ENCODE results near the gene FDX2. TPM values are rescaled to one million over a fixed set of nuclear protein-coding genes. Genes with fewer than 3 reads are reported as not detected.

FDX2 gene
- total and polyA plus RNA-seq, 2 experiments from 2014 or later: 24.9 to 49.3 TPM

DNA sequence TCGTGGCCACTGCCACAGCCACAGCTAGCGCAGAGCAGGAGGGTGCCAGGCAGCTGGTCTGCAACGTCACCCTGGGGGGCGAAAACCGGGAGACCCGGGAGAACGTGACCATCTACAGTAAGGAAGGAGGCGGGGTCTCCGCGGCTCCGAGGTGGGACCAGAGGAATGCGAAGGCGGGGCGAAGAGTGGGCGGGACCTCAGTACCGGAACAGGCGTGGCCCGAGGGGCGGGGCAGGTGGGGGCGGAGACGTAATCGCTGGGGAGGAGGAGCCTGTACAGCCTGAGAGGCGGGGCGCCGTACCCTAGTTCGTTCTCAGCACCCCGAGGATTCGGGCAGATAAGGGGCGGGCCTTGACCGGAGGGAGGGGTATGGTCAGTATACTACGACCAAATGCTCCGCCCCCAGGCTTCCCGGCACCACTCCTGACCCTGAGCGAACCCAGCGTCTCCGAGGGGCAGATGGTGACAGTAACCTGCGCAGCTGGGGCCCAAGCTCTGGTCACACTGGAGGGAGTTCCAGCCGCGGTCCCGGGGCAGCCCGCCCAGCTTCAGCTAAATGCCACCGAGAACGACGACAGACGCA is 23.5 kb downstream of the FDX2 start:
- no peak overlapping the region for H3K4me3 ChIP-seq
- H3K79me2 ChIP-seq: no peaks in the 10 kb centered on the region
- H3K9me3 ChIP-seq (ENCODE audit: low read depth): no peaks in the 10 kb centered on the region
- no peaks in the 10 kb centered on the region for H4K20me1 ChIP-seq (ENCODE audit: insufficient read depth, poor library complexity, severe bottlenecking)
- peaks cover 97% of the 10 kb centered on the region for H3K27me3 ChIP-seq
- H3K27ac ChIP-seq: no peak overlapping the region
- no peaks in the 10 kb centered on the region for H3K9me2 ChIP-seq (replicated peaks; ENCODE audit: insufficient read depth)
- peak overlapping the region; percentile 80 for H3K4me2 ChIP-seq
- H2AFZ ChIP-seq: peak overlapping the region; percentile 35
- WGBS (ENCODE audit: low lambda C conversion rate, missing lambda C conversion rate): 4% methylated on average over 41 of the region's 45 CpGs
- no peaks in the 10 kb centered on the region for H3K36me3 ChIP-seq (replicated peaks; ENCODE audit: insufficient read depth, low read depth)
- DNase-seq (ENCODE audit: low spot score): peak; percentile 89
- TF ChIP-seq EZH2phosphoT487 (IDR thresholded peaks at IDR 0.05; ENCODE audit: low read depth, severe bottlenecking, unreplicated experiment) (no peak), EZH2 (IDR thresholded peaks at IDR 0.05; ENCODE audit: borderline replicate concordance) (no peak)
- TF ChIP-seq, protein P1, sequence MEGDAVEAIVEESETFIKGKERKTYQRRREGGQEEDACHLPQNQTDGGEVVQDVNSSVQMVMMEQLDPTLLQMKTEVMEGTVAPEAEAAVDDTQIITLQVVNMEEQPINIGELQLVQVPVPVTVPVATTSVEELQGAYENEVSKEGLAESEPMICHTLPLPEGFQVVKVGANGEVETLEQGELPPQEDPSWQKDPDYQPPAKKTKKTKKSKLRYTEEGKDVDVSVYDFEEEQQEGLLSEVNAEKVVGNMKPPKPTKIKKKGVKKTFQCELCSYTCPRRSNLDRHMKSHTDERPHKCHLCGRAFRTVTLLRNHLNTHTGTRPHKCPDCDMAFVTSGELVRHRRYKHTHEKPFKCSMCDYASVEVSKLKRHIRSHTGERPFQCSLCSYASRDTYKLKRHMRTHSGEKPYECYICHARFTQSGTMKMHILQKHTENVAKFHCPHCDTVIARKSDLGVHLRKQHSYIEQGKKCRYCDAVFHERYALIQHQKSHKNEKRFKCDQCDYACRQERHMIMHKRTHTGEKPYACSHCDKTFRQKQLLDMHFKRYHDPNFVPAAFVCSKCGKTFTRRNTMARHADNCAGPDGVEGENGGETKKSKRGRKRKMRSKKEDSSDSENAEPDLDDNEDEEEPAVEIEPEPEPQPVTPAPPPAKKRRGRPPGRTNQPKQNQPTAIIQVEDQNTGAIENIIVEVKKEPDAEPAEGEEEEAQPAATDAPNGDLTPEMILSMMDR (IDR thresholded peaks at IDR 0.05; ENCODE audit: poor library complexity): no peak
- H3K4me1 ChIP-seq (ENCODE audit: insufficient read depth): peaks cover 39% of the 10 kb centered on the region

DNA sequence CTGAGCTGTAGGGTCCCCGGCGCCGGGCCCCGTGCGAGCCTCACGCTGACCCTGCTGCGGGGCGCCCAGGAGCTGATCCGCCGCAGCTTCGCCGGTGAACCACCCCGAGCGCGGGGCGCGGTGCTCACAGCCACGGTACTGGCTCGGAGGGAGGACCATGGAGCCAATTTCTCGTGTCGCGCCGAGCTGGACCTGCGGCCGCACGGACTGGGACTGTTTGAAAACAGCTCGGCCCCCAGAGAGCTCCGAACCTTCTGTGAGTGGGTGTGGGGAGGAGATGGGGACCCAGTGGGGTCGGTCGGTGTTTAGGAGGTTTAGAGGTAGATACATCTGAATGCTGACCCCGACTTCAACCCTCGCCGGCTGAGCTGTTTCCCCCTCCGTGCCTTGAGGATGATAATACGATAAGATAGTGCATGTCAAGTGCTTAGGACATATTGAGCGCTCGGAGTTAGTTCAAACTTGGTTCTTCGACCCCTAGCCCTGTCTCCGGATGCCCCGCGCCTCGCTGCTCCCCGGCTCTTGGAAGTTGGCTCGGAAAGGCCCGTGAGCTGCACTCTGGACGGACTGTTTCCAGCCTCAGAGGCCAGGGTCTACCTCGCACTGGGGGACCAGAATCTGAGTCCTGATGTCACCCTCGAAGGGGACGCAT is 24.1 kb downstream of the FDX2 start:
- no peak overlapping the region for H3K27ac ChIP-seq

DNA sequence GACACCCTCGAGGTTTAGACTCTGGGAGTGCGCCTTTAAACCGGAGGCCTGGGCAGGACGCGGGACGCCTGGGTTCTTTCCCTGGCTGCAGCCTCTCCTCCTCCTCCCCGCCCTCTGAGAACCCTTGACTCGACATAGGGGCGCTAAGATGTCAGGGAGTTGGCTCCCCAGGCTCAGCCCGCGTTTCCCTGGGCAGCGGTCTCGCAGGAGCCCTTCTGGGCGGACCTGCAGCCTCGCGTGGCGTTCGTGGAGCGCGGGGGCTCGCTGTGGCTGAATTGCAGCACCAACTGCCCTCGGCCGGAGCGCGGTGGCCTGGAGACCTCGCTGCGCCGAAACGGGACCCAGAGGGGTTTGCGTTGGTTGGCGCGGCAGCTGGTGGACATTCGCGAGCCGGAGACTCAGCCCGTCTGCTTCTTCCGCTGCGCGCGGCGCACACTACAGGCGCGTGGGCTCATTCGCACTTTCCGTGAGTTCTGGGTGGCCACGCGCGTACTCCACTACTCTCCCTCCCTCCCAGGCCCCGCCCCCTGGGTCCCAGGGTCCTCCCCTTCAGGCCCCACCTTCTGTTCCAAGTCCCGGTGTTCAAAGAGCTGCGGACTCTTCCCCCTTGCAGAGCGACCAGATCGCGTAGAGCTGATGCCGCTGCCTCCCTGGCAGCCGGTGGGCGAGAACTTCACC is 24.8 kb downstream of the FDX2 start:
- Histone ChIP-seq H3K4me2 (peak overlapping the region; percentile 80), H3K36me3 (replicated peaks; ENCODE audit: insufficient read depth, low read depth) (no peaks in the 10 kb centered on the region), H3K9me2 (replicated peaks; ENCODE audit: insufficient read depth) (no peaks in the 10 kb centered on the region), H2AFZ (peak overlapping the region; percentile 41), H3K4me1 (ENCODE audit: insufficient read depth) (peaks cover 46% of the 10 kb centered on the region), H3K9me3 (ENCODE audit: low read depth) (no peaks in the 10 kb centered on the region), H3K27me3 (peaks cover 93% of the 10 kb centered on the region), H3K27ac (no peak overlapping the region), H3K4me3 (no peak overlapping the region), H4K20me1 (ENCODE audit: insufficient read depth, poor library complexity, severe bottlenecking) (no peaks in the 10 kb centered on the region), H3K79me2 (no peaks in the 10 kb centered on the region)
- TF ChIP-seq EZH2phosphoT487 (IDR thresholded peaks at IDR 0.05; ENCODE audit: low read depth, severe bottlenecking, unreplicated experiment): no peak
- TF ChIP-seq, protein P1 (IDR thresholded peaks at IDR 0.05; ENCODE audit: poor library complexity): no peak
- peak; percentile 21 for TF ChIP-seq EZH2 (IDR thresholded peaks at IDR 0.05; ENCODE audit: borderline replicate concordance)
- 5% methylated on average over 47 of the region's 57 CpGs for WGBS (ENCODE audit: low lambda C conversion rate, missing lambda C conversion rate)
- DNase-seq (ENCODE audit: low spot score): peak; percentile 58

More for the DNA sequence above, 24.1 kb downstream of the FDX2 start:
- Histone ChIP-seq H3K4me3 (no peak overlapping the region), H3K4me1 (ENCODE audit: insufficient read depth) (peaks cover 46% of the 10 kb centered on the region), H4K20me1 (ENCODE audit: insufficient read depth, poor library complexity, severe bottlenecking) (no peaks in the 10 kb centered on the region), H3K9me2 (replicated peaks; ENCODE audit: insufficient read depth) (no peaks in the 10 kb centered on the region), H3K27me3 (peaks cover 97% of the 10 kb centered on the region), H3K36me3 (replicated peaks; ENCODE audit: insufficient read depth, low read depth) (no peaks in the 10 kb centered on the region), H3K9me3 (ENCODE audit: low read depth) (no peaks in the 10 kb centered on the region), H3K4me2 (peak overlapping the region; percentile 80), H3K79me2 (no peaks in the 10 kb centered on the region), H2AFZ (peak overlapping the region; percentile 41)
- 8% methylated on average over 49 of the region's 49 CpGs for WGBS (ENCODE audit: low lambda C conversion rate, missing lambda C conversion rate)
- DNase-seq (ENCODE audit: low spot score): no peak
- peak; percentile 91 for TF ChIP-seq EZH2 (IDR thresholded peaks at IDR 0.05; ENCODE audit: borderline replicate concordance)
- TF ChIP-seq, protein P1 (IDR thresholded peaks at IDR 0.05; ENCODE audit: poor library complexity): no peak
- TF ChIP-seq EZH2phosphoT487 (IDR thresholded peaks at IDR 0.05; ENCODE audit: low read depth, severe bottlenecking, unreplicated experiment): peak; percentile 51
